PC-9 (cell line): ENCODE measurements around the gene AGAP3.

Source experiments
- CTCF ChIP-seq: fragments of 200-600 bp; sonication (generic); conservative IDR thresholded peaks from 2 replicates; pipeline ENCODE4 v1.6.1; 2017; ENCODE audit warnings: mixed run types, antibody characterized with exemption, mild to moderate bottlenecking, moderate library complexity
- EZH2 ChIP-seq: fragments of 200-600 bp; sonication (generic); IDR thresholded peaks from 2 replicates; pipeline ENCODE4 v1.8.0; 2017; ENCODE audit warnings: antibody characterized with exemption, low read depth

DNA sequence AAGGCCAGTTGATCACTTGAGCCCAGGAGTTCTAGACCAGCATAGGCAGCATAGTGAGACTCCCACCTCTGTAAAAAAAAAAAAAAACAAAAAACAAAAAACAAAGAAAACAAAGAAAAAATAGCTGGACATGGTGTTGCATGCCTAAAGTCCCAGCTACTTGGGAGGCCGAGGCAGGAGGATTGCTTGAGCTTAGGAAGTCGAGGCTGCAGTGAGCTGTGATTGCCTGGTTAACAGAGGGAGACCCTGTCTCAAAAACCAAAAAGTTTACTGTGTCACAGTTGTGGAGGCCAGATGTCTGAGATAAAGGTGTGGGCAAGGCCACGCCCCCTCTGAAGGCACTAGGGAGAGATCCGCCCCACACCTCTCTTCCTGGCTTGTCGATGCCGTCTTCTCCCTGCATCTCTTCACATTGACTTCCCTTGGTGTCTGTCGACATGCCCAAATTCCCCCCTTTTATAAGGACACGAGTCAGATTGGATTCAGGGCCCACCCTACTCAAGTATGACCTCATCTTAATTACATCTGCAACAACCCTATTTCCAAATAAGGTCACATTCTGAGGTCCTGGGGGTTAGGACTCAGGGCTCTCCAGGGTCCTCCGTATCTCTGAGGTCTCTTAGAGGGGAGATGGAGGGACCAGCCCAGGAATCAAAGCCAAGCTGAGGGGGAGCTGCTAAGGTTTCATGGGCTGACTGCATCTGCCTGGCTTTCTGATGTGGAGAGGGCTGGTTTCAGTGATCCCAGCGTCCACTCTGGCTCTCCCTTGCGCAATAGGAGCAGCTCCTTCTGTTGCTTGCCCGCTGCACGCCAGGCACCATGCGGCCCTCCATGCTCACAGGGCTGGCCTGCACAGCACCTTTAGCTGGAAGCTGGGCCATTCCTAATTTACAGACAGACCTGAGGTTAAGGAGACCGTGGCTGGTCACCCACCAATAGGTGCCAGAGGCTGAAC is 23.1 kb downstream of the AGAP3 start:
- TF ChIP-seq CTCF (no peak), EZH2 (no peak)
